HEK293 (cell line): Measurements from ENCODE around the gene GSTA1.
"Not testable (repeated sequence)": the region's sequence is repeated elsewhere in the genome, so short reads cannot be mapped to it uniquely, and the experiment has no call there.

Experiments used
- CTCF ChIA-PET: fragments of 350-600 bp; formaldehyde crosslinking; extraction: SDS; loops from one replicate; lab custom pipeline; 2021; ENCODE audit warnings: antibody characterized with exemption; lab: Yijun Ruan, JAX
- POLR2A ChIA-PET: fragments of 300-600 bp; formaldehyde crosslinking; extraction: SDS; loops from one replicate; lab custom pipeline; 2020; ENCODE audit warnings: antibody characterized with exemption, inconsistent platforms; lab: Yijun Ruan, JAX
- H3K27ac ChIP-seq: fragments of 200-500 bp; sonication (Bioruptor generic); 2 replicates; pipeline ENCODE4 v1.5.1; 2014; ENCODE audit warnings: low read depth, low read length, control low read depth, inconsistent platforms; ENCODE audit errors: extremely low read depth
- H3K36me3 ChIP-seq, 2 experiments: fragments of 200-500 bp in 1 of 2; sonication (Bioruptor generic) in 1 of 2; 1 replicate in 1 of 2; 2 replicates in 1 of 2; pipeline ENCODE4 v1.5.1; 2014 to 2017; ENCODE audit warnings: inconsistent platforms in 2 of 2, low read length in 2 of 2; ENCODE audit not compliant: control insufficient read depth in 2 of 2, insufficient read depth in 1 of 2
- H3K4me1 ChIP-seq: fragments of 200-500 bp; sonication (Bioruptor generic); 2 replicates; pipeline ENCODE4 v1.5.1; 2014; ENCODE audit warnings: mild to moderate bottlenecking, low read length, inconsistent platforms; ENCODE audit not compliant: control insufficient read depth, insufficient read depth
- H3K4me3 ChIP-seq: 2 replicates; pipeline ENCODE4 v1.5.1; 2011; ENCODE audit warnings: low read depth, mild to moderate bottlenecking, control low read depth, low read length, moderate library complexity
- H3K9me3 ChIP-seq: fragments of 200-500 bp; sonication (Bioruptor generic); 2 replicates; pipeline ENCODE4 v1.5.1; 2014; ENCODE audit warnings: low read depth, low read length, inconsistent platforms; ENCODE audit not compliant: control insufficient read depth, insufficient read depth
- EGR2 ChIP-seq: fragments of 450-650 bp; formaldehyde crosslinking; IDR thresholded peaks from 2 replicates; pipeline ENCODE4 v1.5.1; 2016; ENCODE audit warnings: low read depth, missing biosample characterization, missing genetic modification characterization
- ZBTB44 ChIP-seq: fragments of 450-650 bp; IDR thresholded peaks from 2 replicates; pipeline ENCODE4 v1.5.1; 2018; ENCODE audit warnings: missing biosample characterization, mild to moderate bottlenecking, missing genetic modification characterization
- ZFP41 ChIP-seq: fragments of 450-650 bp; formaldehyde crosslinking; IDR thresholded peaks from 2 replicates; pipeline ENCODE4 v1.5.1; 2016; ENCODE audit warnings: missing biosample characterization, missing genetic modification characterization, borderline replicate concordance
- ZNF10 ChIP-seq: fragments of 450-650 bp; formaldehyde crosslinking; IDR thresholded peaks from 2 replicates; pipeline ENCODE4 v1.5.1; 2017; ENCODE audit warnings: missing biosample characterization, missing genetic modification characterization
- ZNF157 ChIP-seq: fragments of 450-650 bp; formaldehyde crosslinking; IDR thresholded peaks from 2 replicates; pipeline ENCODE4 v1.5.1; 2016; ENCODE audit warnings: missing biosample characterization, missing genetic modification characterization
- ZNF24 ChIP-seq: fragments of 450-650 bp; formaldehyde crosslinking; IDR thresholded peaks from 2 replicates; pipeline ENCODE4 v1.5.1; 2016; ENCODE audit warnings: missing biosample characterization, missing genetic modification characterization
- ZNF274 ChIP-seq, 2 experiments: fragments of 200-500 bp in 1 of 2; fragments of 450-650 bp in 1 of 2; sonication (Bioruptor generic) in 1 of 2; formaldehyde crosslinking in 1 of 2; IDR thresholded peaks; 2 replicates each; pipeline versions ENCODE4 v1.5.1 to v1.6.1; 2014 to 2016; ENCODE audit warnings: borderline replicate concordance in 1 of 2, inconsistent platforms in 1 of 2, low read length in 1 of 2, missing biosample characterization in 1 of 2, missing genetic modification characterization in 1 of 2
- ZNF292 ChIP-seq: fragments of 450-650 bp; formaldehyde crosslinking; IDR thresholded peaks from 2 replicates; pipeline ENCODE4 v1.5.1; 2016; ENCODE audit warnings: low read depth, missing biosample characterization, missing genetic modification characterization, borderline replicate concordance
- ZNF302 ChIP-seq: fragments of 450-650 bp; formaldehyde crosslinking; IDR thresholded peaks from 2 replicates; pipeline ENCODE4 v1.5.1; 2016; ENCODE audit warnings: missing biosample characterization, missing genetic modification characterization, low read depth
- ZNF473 ChIP-seq: fragments of 450-650 bp; formaldehyde crosslinking; IDR thresholded peaks from 2 replicates; pipeline ENCODE4 v1.5.1; 2017; ENCODE audit warnings: missing biosample characterization, missing genetic modification characterization
- ZNF645 ChIP-seq: fragments of 450-650 bp; formaldehyde crosslinking; IDR thresholded peaks from 2 replicates; pipeline ENCODE4; 2016; ENCODE audit warnings: missing biosample characterization, missing genetic modification characterization
- ZNF692 ChIP-seq: fragments of 450-650 bp; formaldehyde crosslinking; IDR thresholded peaks from 2 replicates; pipeline ENCODE4 v1.5.1; 2016; ENCODE audit warnings: missing biosample characterization, missing genetic modification characterization

Gene GSTA1

GRCh38 chr6:52790861-52791260 lies 12.8 kb downstream of the GSTA1 start:
- H3K36me3 ChIP-seq, result no peaks in the 10 kb centered on the region
- no peak overlapping the region for H3K27ac ChIP-seq
- H3K9me3 ChIP-seq, result no peaks in the 10 kb centered on the region
- no peaks in the 10 kb centered on the region for H3K4me1 ChIP-seq
- ChIA-PET POLR2A (no interaction called here), CTCF (no interaction called here)
- no peak overlapping the region for H3K4me3 ChIP-seq
- TF ChIP-seq ZBTB44 (no peak), ZNF24 (tag by site-specific recombination) (no peak), ZNF645 (no peak)
- TF ChIP-seq, all 188 proteins: peak for 0

- H3K9me3 ChIP-seq, POLR2A ChIA-PET, H3K36me3 ChIP-seq, H3K27ac ChIP-seq, H3K4me1 ChIP-seq, H3K4me3 ChIP-seq: not testable (repeated sequence)
- CTCF ChIA-PET, result interaction anchor here (0.6 to 1.0 kb wide), 5 partner anchors 21 to 823 kb away, joined by 3 to 4 read pairs (median 3); no protein-coding TSS in a partner anchor
Observed at GRCh38 chr6:52789658-52790057, 14.0 kb downstream of the GSTA1 start.

GRCh38 chr6:52788478-52788877 lies 15.1 kb downstream of the GSTA1 start:
- Histone ChIP-seq H3K36me3 (no peaks in the 10 kb centered on the region), H3K27ac (no peak overlapping the region), H3K9me3 (no peaks in the 10 kb centered on the region), H3K4me1 (no peaks in the 10 kb centered on the region), H3K4me3 (no peak overlapping the region)
- CTCF ChIA-PET, result no interaction called here
- POLR2A ChIA-PET, result no interaction called here
- peak; percentile 49; the same call in 1 of the 2 replicates for TF ChIP-seq EGR2 (tag by site-specific recombination)
- no peak for TF ChIP-seq ZNF473 (tag by site-specific recombination)
- TF ChIP-seq ZNF302 (tag by site-specific recombination), result no peak

- ChIA-PET POLR2A (no interaction called here), CTCF (no interaction called here)
- Histone ChIP-seq H3K4me1 (no peaks in the 10 kb centered on the region), H3K9me3 (no peaks in the 10 kb centered on the region), H3K36me3 (no peaks in the 10 kb centered on the region), H3K27ac (no peak overlapping the region), H3K4me3 (no peak overlapping the region)
- TF ChIP-seq ZNF157 (tag by site-specific recombination) (no peak), ZNF692 (tag by site-specific recombination) (no peak), ZNF10 (no peak), ZNF292 (no peak), ZFP41 (tag by site-specific recombination) (no peak), ZNF274 (IDR thresholded peaks at IDR 0.05; ENCODE audit: low read length) (no peak), ZNF274 (tag by site-specific recombination; IDR thresholded peaks at IDR 0.05; ENCODE audit: borderline replicate concordance) (no peak)
Observed at GRCh38 chr6:52787917-52788316, 15.7 kb downstream of the GSTA1 start.
